NCI-H2227 (cell line): ENCODE measurements around the gene PEF1.

Experiments
- DNase-seq: peaks from one replicate; lab custom pipeline; 2025; ENCODE audit not compliant: unreplicated experiment; lab: John Stamatoyannopoulos, UW

Gene PEF1

DNA sequence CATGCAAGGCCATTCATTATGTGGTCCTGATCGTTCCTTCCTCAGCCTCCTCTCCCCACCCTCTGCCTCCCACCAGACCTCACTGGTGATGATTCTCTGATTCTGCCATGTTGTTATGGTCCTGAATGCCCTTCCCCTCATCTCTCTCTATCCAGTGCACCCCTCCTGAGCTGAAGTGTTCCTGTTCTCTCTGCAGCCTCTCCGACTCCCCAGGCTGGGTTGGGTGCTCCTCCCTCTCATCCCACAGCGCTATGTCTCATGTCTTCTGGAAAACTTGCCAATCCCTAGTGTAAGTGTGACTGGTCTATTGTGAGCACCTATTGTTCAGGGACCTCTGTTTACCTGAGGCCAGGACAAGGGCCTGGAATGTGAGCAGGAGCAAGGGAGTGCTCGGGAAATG lies 11.1 kb upstream of the PEF1 start:
- DNase-seq = no peak

DNA sequence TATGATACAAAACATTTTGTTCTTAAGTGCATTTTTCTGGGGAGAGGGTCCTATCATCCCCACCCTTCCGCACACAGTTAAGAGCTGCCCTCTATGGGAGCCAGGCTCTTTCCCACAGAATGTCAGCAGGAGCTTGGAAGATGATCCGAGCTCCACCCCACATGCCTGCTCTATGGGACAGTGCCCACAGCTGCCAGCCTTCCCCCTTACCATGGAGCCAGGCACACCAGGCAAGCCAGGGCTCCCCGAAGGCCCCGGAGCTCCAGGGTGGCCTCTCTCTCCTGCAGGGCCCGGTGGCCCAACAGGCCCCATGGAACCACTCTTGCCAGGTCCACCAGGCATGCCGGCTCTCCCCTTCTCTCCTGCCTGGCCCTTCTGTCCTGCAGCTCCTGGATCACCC lies 10.4 kb upstream of the PEF1 start:
- no peak for DNase-seq

DNA sequence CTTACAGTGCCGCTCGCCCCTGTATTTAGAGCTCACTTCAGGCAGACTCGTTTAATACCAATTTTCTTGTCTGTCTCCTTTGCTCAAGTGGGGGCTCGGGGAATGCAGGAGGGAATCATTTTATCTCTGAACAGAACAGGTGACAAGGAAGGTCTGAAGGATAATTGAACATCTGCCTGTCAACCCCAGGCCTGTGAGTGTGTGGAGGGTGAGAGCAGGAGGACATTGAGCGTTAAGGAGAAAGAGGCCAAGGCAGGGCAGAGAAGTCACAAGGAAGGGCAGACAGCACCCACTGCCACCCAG lies 9.7 kb upstream of the PEF1 start:
- DNase-seq = peak; percentile 79

DNA sequence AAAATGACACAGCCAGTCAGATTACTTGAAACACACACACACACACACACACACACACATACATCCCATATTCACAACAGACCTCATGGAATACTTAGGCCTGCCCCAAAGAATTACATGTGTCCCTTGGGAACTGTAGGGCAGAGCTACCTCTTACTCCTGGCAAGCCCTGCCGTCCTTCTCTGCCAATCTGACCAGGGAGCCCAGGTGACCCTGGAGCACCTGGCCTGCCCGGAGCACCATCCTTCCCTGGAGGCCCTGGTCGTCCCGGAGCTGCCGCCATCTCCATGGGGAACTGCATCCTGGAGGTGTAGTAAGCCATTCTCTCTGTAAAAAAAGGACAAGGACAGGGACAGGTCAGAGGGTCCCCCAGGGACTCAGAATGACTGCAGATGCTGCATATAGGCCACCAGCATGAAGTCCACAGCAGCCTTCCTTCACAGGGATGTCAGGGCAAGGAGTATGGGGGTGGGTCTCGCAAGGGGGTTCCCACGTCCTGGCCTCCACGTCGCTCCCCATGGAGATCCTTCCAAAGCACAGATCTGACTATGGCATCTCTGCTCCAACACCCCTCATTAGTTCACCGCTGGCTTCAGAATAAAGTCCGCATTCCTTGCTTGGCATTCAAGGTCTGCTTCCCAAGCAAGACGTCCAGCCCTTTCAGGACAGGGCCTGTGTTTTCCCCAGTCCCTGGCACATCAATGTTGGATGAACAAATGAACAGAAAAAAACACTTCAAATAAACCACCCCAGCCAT lies 9.2 kb upstream of the PEF1 start:
- no peak for DNase-seq

DNA sequence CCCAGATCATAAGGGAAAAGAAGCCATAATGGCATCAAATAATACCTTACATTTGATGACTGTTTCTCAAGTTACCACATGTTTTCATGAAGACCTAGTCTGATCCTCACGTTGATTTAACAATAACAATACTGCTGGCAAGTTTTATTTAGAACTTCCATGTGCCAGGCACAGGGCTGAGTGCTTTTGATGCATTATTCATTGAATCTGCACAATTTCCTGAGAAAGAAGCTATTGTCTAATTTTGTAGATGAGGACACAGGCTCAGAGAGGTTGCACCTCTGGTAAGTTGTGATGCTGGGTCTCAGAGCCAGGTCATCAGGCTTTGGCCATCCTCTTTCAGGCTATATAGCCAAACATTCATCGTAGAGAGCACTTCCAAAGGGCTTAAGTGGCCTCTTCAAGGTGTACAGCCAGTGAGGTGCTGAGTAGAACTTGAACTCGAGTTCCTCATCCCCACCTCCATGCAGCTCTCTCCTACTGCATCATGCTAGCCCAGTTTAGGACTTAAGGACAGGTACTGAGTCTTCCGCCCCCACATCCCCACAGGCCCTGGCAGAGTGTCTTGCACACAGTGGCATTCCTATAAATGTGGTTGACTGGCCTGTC lies 8.3 kb upstream of the PEF1 start:
- no peak for DNase-seq

DNA sequence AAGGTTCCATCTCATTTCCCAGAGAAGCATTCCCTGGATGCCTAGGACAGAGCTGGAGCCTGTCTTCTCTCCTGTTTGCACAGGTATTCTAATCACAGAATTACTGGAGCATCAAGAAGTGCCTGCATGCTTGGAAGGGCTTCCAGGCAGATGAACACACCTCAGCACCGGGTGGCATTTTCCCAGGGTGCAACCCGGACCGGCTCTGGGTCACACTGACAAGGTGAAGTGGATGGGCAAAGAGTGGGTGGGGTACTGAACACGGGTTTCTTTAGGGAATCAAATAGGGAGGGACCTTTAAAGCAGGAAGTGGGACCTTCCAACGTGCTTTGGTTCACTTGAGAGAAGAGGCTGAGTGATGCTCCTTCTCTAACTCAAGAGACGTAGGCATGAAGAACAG lies 7.1 kb upstream of the PEF1 start:
- no peak for DNase-seq

DNA sequence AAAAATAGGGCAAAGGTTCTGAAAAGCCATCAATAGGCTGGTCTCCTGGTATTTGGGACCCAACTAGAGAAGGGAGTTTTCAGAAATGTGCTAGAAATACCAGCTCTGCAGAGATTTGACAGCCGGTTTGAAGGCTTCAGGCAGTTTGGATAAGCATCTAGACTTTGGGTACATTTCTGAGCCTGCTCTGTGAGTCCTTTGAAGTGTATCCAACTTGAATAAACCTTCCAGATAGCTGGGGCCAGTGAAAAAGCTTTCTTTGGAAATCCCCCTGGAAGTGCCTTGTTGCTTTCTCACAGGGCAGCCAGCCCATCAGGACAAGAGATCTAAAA lies 6.4 kb upstream of the PEF1 start:
- DNase-seq = no peak

DNA sequence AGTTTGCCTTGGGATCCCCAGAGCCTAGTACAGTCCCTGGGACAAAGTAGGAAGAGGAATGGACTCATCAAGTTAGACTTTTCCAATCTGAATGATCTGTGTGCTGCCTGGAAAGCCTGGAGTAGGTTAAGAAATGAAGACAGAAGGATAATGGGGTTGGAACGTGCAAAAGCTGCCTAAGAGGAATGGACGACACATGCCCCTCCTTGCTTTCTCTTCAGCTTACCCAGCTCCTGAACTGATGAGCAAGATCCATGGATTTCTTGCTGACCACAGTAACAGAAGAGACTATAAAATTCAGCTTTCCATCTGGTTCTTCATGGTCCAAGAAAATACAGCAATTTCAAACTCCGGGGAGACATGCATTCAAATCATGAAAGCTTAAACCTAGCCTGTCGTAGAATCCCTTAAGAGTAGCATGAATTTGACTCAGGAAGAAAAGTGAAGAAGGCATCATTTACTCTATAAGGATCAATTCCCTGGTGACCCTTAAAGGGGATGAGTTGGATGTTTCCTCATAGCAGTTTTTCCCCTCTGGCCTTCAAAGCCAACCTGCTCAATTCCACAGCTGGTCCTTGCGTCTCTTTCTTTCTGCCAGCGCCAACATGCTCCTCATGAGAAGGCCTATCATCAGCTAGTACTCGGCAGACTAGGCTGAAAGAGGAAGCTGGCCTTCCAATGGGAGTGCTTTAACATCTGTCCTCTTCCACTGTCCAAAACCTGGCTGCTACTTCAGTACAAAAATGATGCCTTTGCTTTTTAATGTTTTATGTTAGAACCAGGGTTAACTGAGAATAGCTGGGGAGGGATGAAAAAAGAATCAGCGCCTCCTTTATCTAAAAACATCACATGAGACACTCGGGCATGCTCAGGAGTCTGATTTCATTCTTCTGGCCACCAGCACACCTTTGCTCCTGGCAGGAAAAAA lies 5.7 kb upstream of the PEF1 start:
- DNase-seq = no peak

DNA sequence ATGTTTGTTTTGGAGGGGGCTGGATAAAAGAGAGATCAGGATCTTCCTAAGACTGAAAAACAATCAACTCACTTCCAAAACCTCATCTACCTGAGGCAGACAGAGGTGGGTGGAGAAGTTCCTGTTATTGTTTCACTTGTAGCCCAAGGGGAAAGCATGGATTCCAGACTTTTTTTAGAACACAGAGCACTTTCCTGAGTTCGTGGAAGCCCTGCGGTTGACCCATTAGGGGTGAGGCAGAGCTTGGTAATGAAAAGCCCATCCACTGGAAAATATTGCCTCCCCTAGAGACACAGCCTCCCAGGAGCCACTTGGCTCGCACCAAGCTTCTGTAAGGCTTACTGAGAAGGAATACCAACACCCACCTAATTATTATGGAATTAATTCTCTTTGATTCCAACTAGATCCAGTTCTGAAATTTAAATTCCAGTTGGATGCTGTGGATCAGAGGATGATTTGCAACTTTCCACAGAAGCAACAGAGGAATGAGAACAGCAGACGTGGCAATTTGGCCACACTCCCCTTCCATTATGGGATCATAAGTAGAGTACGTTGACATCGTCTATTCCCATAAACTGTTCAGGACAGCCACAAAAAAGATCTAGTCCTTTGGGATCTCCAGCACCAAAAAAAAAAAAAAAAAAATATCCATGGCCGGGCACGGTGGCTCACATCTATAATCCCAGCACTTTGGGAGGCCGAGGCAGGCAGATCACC lies 4.1 kb upstream of the PEF1 start:
- no peak for DNase-seq

DNA sequence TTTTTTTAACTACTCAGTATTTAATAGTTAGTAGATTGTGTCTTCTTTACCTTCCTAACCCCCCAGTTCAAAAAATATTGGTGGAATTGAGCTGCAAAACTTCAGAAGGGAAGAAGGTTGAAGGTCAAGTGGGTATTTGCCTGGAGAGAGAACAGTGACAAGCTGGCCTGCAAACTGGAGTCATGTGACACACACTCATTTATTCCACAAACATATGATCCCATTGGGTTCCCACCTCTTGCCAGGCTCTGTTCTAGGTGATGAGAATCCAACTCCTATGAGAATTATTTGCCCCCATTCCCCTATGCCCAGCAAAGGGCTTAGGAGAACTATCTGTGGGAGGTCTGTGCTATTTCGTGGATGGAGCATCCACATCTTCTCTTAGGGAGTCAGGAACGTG lies 3.5 kb upstream of the PEF1 start:
- no peak for DNase-seq

DNA sequence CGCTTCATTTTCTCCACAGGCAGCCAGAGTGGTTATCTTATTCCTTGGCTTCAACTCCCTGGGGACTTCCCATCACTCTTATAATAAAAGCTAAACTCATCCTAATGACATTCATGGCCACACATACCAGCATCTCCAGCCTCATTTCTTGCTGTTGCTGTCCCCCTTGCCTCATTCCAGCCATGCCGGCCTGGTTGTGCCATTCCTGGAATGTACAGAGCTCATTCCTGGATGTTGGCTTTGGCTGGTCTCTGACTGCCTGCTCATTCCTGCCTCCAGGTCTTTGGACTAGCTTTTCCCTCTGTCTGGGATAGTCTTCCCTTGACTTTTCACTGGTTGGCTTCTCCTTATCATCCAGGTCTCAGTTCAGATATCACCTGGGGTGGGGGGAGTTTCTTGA lies 2.4 kb upstream of the PEF1 start:
- no peak for DNase-seq

DNA sequence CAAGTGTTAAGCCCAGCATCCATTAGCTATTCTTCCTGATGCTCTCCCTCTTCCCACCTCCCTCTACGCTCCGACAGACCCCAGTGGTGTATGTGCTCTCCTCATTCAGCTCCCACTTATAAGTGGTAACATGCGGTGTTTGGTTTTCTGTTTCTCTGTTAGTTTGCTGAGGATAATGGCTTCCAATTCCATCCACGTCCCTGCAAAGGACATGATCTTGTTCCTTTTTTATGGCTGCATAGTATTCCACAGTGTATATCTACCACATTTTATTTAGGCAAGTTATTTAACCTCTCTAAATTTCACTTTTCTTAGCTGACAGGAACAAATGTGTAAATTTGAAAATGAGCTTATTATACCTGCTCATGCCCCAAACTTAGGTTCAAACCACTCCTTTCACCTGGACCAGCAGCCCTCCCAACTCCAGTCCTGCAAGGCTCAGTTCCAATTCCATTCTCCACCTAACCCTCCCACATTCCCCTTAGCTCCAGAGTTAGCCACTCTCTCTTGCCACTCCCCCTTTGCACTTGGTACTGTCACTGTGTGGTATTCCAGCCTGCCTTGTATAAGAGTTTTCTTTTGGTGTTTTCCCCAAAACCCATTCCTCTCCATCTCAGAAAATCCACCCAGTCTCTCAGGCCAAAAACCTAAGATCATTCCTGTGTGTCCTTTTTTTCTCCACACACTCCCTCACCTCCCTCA lies 1.7 kb upstream of the PEF1 start:
- DNase-seq = no peak

DNA sequence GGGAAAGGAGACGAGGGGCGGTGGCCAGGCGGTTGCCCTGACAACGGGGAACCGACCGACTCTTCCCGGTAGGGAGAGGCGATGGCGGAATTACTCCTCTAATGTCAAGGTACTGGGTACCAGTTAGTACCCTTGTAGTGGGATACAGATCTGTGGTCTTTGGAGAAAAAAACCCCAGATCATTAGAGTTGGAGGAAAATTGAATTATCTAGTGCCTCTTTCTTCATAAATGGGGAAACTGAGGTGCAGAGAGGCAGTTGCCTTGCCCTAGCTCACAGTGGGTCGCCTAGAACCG lies 545 bp upstream of the PEF1 start:
- DNase-seq = no peak

DNA sequence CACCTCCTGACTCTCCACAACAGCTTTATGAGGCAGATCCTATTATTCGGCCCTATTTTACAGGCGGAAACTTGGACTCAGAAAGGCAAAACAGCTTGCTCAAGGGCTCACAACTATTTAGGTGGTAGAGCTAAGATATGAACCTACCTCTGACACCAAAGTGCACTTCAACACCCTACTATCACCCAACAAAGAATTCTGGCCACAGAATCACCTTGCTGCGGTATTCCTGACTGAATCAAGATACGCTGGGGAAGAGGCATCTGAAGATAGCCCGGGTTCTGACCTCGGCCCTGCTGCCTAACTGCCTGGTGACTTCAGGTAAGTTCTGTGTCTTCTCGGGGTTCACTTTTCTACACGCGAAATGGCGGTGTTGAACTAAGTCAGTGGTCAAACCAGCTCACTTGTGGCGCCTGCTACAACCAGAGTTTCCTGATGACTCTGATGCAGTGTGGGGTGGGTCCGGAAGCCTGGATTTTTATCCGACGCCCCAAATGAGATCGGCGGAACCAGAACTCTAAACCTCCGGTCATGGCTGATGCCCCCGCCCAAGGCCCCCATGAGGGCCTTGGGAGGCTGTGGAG lies 608 bp downstream of the PEF1 start:
- DNase-seq = no peak

DNA sequence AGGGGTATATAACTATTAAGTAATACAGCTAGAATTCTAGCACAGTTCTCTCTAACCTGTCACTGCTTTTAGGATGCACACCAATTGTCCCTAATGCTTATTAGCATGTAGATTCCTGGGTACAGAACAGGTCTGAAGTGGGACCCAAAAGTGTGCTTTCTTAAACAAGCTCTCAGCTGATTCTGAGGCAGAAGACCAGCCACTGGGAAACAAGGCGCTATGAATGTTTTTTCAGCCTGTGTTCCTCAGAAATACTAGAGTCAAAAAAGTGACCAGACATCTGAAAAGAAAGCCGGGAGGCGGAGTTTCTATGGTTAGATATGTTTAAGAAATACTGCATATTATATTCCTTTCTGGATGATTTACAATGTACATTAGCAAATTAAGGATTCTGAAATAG lies 1.8 kb downstream of the PEF1 start:
- no peak for DNase-seq

DNA sequence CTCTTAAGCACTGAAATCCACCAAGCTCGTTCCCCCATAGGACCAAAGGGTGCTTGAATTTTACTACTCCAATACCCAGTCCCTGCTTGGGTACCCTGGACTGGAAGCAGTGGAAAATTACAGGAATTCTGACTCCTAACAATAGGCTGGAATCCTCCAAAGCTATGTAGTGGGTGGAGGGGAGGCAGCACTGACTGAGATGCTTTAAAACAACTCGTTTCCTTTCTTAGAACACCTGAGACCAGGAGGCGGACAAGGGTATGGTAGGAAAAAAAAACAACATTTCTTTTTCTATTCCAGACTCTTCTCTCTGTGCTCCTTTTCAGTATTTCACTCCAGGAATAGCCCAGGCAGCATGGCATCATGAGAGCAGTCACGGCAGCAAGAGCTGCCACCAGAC lies 2.3 kb downstream of the PEF1 start:
- DNase-seq = no peak

DNA sequence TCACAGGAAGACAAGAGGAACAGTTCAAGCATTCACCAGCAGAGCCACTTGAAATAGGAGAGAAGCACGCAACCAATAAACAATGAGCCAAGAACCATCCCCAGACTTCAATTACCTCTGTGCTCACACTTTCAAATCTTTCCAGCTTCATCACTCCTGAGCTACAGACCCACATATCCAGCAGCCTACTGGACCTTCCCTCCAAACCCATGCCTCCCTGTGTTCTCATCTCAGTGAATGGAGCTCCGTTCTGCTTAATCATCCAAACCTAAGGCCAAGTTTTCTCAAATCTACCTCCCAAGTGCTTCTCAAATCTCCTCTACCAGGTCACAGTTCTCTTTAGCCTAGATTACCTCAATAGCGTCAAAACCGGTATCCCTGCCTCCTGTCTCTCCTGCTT lies 3.7 kb downstream of the PEF1 start:
- no peak for DNase-seq

DNA sequence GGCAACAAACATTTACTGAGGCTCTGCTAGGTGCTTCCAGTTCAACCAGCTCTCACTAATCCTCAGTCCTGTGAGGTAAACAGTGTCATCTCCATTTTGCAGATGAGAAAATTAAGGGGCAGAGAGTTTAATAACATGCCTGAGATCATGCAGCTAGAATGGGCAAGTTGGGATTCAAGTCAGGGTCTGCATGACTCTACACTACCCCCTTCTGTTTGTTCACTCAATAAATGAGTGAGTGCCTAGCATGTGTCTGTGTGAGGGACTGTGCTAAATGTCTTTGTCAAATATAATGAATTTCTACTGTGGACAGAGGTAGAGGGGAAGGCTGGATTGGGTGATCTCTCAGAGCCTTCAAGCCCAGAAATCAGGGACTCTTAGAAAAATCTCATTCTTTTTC lies 4.5 kb downstream of the PEF1 start:
- DNase-seq = no peak

DNA sequence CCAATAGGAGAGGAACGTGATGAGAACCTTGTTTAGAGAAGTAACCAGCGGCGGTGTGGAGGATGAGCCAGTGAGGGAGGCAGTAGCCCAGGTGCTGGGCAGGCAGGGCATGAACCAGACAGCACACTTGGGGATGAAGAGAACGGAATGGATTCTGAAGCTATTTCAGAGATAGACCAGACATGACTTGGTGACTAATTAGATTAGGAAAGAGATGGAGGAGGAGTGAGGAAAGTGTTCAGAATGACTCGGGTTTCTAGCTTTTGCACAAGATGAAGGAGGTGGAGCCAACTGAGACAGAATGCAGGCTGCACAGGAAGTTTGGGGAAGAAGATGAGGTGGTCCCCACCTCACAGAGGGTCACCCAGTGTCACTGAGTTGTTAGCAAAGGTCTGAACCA lies 5.1 kb downstream of the PEF1 start:
- no peak for DNase-seq

DNA sequence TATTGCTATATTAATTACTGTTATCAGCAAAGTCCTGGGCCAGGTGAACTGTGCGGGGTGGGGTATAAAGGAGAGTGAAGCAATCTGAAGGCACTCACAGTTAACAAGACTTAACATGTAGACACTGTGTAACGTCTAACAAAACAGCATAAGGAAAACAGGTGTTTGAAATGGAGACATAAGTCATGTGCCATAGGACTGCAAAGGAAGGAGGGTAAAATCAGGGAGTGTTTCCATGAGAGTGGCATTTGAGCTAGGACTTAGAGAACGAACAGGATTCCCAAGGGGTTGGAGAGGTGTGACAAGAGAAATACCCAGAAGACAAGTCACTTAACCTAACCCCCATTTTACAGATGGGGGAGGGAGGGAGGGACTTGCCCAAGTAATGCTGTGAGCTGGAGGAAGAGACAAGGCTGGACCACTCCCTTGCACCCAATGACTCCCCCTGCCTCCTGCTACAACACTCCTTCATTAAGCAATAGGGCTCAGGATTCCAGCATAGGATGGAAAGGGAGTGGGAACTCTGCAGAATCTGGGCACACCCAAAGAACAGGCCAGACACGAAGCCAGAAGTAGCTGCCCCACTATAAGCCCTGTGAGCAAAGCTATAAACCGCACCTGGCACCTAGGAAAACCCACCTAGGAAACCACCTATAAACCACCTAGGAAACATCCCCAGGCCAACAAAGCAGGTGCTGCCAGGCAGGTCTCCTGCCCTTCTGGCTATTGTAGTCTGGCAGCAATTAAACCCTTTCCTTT lies 6.6 kb downstream of the PEF1 start:
- no peak for DNase-seq
